Kasumi-1 (cell line): ENCODE data around the gene HIVEP3.
"Not testable (repeated sequence)": the region's sequence is repeated elsewhere in the genome, so short reads cannot be mapped to it uniquely, and the experiment has no call there.

ENCODE experiments used
- DNase-seq, 2 experiments: peaks; one replicate each; lab custom pipeline; 2025; lab: John Stamatoyannopoulos, UW

HIVEP3 gene

GRCh38 chr1:41918450-41919043, at the start of gene HIVEP3:
Gene HIVEP3 (minus strand): TSS chr1:41918922.
- no peak for DNase-seq

- DNase-seq: no peak
These were observed 45.7 kb upstream of the HIVEP3 start for GRCh38 chr1:41964400-41964799.

- no peak for DNase-seq
These were observed 44.9 kb upstream of the HIVEP3 start for GRCh38 chr1:41963636-41964035.

- no peak for DNase-seq
These were observed 39.4 kb upstream of the HIVEP3 start for GRCh38 chr1:41958015-41958673.

GRCh38 chr1:41957568-41957967, 38.8 kb upstream of the HIVEP3 start:
- DNase-seq: no peak

- DNase-seq: peak; percentile 49 to 77
These were observed 36.9 kb upstream of the HIVEP3 start for GRCh38 chr1:41955461-41956159.

GRCh38 chr1:41954533-41954944, 35.8 kb upstream of the HIVEP3 start:
- no peak for DNase-seq

GRCh38 chr1:41953291-41953690, 34.6 kb upstream of the HIVEP3 start:
- DNase-seq: no peak

GRCh38 chr1:41952208-41952607, 33.5 kb upstream of the HIVEP3 start:
- no peak for DNase-seq

- not testable (repeated sequence) for DNase-seq
These were observed 32.8 kb upstream of the HIVEP3 start for GRCh38 chr1:41951492-41951891.

- DNase-seq: no peak
These were observed 32.1 kb upstream of the HIVEP3 start for GRCh38 chr1:41950820-41951219.

GRCh38 chr1:41945946-41946345, 27.2 kb upstream of the HIVEP3 start:
- DNase-seq: not testable (repeated sequence)

- DNase-seq: no peak
These were observed 25.0 kb upstream of the HIVEP3 start for GRCh38 chr1:41943717-41944116.

GRCh38 chr1:41942278-41942677, 23.6 kb upstream of the HIVEP3 start:
- no peak for DNase-seq

GRCh38 chr1:41941381-41941780, 22.7 kb upstream of the HIVEP3 start:
- DNase-seq: no peak

- peak in 1 of 2 experiments; percentile 13 for DNase-seq
These were observed 20.5 kb upstream of the HIVEP3 start for GRCh38 chr1:41939194-41939593.

- DNase-seq: no peak
These were observed 17.4 kb upstream of the HIVEP3 start for GRCh38 chr1:41936107-41936506.

GRCh38 chr1:41935226-41935625, 16.5 kb upstream of the HIVEP3 start:
- no peak for DNase-seq

GRCh38 chr1:41933106-41933505, 14.4 kb upstream of the HIVEP3 start:
- DNase-seq: no peak

- no peak for DNase-seq
These were observed 12.9 kb upstream of the HIVEP3 start for GRCh38 chr1:41931578-41931977.

GRCh38 chr1:41927118-41927517, 8.4 kb upstream of the HIVEP3 start:
- DNase-seq: no peak

GRCh38 chr1:41925712-41926111, 7.0 kb upstream of the HIVEP3 start:
- DNase-seq: peak in 1 of 2 experiments; percentile 12

GRCh38 chr1:41924911-41925310, 6.2 kb upstream of the HIVEP3 start:
- DNase-seq: no peak
